ENCODE results near the gene MTFR1L.

Gene MTFR1L

DNA sequence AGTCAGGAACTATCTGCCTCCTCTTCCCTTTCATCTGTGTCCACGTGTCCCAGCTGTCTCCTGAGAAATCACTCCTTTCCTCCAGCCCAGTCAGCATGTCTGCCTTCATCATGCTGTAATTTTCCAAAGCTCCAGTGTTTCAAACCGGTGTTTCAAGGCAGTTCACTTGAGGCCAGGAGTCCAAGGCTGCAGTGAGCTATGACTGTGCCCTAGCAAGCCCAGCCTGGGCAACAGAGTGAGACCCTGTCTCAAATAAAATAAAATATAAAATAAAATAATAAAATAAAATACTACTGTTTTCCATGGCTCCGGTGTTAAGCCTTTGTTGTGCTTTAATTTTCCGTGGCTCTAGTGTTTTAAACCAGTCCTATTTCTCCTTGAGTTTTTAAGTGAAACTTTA is 27.6 kb upstream of the MTFR1L start:
- DNase-seq: no peak

DNA sequence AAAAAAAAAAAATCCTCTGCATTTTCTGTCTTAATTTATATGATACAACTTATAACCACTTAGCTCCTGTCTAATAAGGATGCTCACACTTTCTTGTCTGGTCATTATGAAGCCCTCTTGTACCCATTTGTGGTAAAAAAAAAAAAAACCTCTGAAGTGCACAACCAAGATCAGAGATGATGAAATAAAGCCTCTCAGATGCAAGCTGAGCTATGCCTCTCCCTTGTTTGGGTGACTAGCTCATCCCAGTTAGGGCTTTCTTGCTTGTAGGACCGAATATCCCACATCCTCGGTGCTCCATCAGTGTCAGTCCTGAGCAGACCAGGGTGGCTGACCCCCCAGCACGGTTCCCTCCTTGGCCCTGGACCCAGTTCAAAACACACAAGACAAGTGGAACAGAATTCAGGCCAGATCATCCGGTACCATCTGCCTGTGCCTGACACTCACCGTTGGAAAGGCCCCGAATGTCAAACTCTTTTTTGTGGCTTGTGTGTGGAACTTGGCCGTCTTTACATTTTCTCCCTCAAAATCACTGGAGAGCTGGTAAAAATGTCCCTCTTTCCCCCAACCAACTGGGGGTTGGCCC is 26.1 kb upstream of the MTFR1L start:
- DNase-seq: no peak

DNA sequence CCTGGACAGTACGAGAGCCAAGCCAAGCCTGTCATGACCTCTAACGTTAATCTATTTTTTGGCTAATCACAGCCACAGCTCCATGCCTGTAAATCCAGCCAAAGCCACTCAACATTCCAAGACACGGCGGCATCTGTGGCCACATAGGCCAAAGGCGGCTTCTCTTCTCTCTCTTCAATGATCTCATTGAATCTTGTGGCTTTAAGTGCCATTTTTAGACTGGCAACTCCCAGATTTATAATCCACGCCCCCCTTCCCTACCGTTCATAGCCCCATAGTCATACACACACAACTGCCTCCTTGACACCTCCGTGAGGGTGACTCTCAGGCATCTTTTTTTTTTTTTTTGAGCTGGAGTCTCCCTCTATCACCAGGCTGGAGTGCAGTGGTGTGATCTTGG is 25.4 kb upstream of the MTFR1L start:
- DNase-seq: no peak

DNA sequence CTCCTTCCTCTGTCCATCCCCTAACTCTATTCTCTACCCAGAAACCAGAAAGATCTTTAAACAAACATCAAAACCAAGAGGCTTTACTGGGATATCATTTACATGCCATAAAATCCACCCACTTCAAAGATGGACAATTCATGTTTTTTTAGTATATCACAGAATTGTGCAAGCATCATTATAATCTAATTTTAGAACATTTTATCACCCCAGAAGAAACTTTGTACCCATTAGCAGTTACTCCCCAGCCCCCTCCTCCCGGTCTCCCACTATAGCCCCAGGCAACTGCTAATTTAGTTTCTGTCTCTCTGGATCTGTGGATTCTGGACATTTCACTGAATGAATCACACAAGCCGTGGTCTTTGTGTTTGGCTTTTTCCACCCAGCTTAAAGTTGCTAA is 24.5 kb upstream of the MTFR1L start:
- DNase-seq: no peak

DNA sequence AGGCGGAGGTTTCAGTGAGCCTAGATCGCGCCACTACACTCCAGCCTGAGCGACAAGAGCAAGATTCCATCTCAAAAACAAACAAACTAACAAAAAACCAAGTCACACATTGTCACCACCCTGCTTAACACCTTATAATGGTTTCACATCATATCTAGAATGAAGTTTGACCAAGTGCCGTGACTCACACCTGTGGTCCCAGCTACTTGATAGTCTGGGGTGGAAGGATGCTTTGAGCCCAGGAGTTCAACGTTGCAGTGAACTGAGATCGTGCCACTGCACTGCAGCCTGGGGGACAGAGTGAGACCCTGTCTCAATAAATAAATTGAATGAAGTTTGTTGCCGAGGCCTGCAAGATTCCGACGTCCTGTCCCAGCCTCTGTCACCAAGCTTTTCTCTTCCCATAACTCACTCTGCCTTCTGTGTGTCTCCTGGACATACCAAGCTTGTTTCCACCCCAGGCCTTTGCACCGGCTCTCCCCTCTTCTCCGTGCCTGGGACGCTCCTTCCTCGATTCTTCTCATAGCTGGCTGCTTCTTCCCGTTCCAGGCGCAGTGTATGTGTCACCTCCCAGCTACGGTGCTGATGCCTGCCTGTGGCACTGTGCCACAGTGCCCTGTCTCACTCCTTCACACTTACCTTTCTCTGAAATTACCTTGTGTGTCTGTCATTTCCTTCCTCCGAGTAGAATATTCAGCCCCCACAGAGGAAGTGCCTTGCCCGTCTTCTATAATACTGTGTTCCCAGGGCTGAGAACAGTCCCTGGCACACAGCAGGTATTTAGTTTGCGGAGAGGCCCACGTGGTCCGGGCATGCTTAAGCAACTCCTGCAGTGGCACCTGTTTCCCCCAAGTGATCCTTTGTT is 23.6 kb upstream of the MTFR1L start:
- no peak for DNase-seq

DNA sequence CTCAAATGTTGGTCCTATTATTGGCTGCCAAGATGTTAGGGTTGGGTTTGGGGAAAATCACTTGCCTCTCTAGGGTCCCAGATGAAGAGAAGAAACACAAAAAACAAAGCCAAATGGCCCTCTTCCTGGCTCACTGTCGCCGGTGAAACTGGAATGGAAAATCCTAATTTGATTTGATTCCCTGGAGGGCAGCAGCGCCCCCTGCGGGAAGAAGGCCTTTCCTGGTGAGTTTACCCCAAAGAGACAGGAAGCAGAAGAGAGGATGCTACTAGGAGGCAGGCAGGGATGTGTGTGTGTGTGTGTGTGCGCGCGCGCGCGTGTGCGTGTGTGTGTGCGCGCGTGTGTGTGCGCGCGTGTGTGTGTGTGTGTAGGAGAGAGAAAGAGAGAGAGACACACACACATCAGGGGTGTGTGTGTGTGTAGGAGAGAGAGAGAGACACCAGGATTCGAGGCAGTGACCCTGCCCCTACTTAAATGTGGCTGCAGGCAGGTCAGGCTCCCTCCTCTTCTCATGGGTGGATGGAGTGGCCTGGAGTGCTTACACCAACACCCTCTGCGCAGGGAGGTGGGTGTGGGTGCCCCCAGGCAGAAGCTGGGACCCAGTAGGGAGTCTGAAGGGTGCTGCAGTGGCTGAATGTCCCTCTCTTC is 22.8 kb upstream of the MTFR1L start:
- peak; percentile 90 for DNase-seq

DNA sequence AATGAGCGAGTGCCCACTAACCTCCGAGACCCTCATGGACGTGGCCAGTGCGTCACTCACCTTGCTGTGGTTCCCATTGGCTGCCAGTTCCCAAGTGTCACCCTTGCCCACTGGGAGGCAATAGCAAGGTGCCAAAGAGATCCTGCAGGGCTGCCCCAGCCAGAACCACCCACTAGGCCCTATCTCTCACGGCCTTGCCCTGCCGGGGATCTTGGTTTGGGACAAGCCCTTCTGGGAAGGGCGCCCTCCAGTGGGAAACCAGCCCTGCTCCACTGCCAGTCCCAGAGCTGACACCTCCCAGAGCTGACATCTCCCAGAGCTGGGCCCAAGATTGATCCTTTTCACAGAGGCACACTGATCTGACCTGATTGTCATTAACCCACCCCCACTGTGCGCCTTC is 21.8 kb upstream of the MTFR1L start:
- peak; percentile 77 for DNase-seq

DNA sequence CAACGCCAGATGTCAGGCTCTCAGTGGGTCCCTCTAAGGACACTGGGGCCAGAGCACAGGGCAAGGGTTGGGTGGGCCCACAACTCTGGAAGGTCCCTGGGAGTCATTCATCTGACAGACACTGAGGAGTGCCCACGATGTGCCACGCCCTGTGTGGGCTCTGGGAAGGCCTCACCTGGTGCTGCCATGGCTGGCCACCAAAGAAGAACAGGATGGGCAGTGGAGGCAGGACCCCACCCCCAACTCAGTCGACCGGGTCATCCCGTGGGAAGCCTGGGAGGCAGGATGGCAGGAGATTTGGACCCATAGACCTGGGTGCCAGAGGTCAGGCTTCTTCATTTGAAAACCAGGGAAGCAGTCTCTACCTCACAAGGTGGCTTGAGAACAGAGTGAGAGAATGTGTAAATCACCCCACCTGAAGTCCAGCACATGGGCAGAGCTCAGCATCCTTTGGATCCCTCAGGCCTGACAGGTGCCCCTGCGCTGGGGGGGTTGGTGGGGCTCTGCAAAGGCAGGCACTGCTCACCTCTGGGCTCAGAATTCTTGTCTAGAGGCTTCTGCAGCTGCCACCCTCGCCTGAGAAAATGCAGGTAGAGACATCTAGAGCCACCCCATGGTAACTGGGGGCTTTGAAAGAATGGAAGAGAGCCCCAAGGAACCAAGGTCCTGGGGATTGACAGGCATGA is 20.9 kb upstream of the MTFR1L start:
- no peak for DNase-seq

DNA sequence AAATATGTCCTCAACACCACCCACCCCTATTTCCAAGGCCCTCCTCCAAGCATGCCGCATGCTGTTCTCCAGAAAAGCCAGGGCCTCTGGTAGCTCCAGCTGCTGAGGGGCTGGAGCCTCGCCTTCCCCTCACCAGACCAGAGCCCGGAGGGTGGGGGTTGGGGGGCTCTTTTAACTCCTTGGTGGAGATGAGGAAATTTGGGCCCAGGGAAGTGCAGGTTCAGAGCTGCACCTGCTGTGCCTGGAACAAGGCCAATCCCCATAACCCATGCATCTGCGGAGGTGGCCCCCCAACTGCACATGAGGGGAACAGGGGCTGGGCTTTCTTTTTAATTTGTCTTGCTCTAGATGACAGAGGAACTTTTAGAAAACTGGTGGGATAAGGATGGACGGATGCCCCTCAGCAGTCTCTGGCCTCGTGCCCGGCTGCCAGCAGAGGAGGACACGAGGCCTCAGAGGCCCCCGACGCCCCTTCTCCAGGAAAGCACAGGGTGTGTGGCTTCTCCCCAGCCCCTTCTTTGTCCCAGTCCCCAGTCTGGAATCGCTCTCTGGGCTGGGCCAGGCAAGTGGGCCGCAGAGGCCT is 20.3 kb upstream of the MTFR1L start:
- no peak for DNase-seq

DNA sequence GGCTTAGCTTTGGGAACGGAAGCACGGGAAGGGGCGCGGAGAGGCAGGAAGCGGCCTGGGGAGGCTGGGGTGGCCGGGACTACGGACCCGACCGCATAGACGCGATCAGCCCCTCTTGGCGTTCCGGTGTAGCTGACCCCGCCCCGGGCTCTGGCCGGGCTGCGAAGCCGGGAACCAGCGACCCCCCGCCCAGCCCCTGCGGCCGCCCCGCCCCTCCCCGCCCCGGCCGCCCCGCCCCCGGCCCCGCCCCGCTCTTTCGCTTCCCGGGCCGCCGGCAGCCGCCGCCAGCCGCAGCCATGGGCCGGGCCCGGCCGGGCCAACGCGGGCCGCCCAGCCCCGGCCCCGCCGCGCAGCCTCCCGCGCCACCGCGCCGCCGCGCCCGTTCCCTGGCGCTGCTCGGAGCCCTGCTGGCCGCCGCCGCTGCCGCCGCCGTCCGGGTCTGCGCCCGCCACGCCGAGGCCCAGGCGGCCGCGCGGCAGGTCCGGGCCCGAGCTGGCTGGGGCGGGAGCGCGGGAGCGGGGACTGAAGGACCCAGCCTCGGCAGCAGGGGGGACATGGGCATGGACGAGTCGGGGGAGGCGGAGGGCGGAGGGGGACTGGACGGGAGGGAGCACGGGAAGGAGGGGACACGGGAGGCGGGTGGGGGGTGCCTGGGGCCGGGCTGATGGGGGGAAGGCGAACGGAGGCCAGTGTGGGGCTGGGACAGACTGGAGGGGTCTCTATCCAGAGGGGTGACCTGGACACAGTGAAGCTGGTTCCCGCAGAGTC is 19.6 kb upstream of the MTFR1L start, which contains the start of gene SELENON:
Gene SELENON, plus strand, starts transcription at position 259 of the 768 bp plus-strand sequence. Its CDS starts 38 bp downstream, at position 297.
- DNase-seq: peak; percentile 75

DNA sequence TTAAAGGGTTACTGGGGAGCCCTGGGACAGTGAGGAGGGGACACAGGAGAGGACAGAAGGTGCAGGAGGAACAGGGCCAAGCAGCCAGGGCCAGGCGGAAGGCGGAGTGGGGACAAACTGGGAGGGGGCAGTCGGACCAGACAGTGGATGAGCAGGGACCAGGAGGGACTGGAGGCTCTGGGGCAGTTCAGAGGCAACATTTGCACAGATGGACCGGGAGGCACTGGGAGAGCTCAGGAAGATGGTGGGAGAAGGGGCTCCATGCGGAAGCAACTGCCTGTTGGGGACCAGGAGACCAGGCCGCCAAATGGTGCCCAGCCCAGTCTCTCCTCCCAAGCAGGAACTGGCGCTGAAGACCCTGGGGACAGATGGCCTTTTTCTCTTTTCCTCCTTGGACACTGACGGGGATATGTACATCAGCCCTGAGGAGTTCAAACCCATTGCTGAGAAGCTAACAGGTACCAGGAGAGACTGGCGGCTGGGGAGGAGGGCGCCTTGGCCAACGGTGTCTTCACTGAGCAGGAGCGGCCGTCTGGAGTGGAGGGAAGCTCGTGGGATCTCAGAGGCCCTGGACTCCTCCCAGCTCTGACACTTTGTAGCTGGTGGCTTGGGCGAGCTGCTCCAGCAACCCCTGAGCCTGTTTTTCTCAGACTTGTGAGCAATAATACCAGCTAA is 18.9 kb upstream of the MTFR1L start:
- DNase-seq: no peak

DNA sequence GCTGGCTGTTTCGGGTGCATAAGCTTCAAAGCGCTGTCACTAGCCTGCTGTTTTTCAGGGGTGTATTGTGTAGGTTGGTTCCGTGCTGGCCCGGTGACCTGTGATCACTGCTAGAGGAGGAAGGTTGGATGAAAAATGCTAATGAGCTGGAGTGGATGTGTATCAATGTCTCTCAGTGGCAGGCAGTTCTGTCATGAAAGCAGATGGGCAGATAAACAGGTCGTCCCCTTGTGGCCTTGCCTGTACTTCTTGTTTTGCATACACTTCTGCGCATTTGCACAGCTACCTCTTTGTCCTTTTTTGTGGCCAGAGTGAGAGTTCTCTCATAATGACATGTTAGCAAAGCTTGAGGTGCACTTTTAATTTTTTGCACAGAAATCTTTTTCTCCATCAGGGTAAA is 16.8 kb upstream of the MTFR1L start:
- DNase-seq: peak; percentile 75

DNA sequence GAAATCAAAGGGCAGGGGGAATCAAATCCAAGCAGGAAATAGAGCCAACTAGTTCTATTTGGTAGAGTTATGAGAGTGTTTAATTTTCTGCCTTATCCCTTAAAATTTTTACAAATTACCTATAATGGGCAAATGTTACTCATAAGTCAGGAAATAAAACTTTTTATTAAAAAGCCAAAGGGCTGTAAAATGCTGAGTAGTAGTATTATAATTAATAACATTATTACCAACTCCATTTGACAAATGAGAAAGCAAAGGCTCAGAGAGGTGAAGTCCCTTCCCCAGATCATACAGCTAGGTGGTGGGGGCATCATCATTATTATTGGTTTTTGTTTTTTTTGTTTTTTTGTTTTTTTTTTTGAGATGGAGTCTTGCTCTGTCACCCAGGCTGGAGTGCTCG is 16.4 kb upstream of the MTFR1L start:
- DNase-seq: no peak

DNA sequence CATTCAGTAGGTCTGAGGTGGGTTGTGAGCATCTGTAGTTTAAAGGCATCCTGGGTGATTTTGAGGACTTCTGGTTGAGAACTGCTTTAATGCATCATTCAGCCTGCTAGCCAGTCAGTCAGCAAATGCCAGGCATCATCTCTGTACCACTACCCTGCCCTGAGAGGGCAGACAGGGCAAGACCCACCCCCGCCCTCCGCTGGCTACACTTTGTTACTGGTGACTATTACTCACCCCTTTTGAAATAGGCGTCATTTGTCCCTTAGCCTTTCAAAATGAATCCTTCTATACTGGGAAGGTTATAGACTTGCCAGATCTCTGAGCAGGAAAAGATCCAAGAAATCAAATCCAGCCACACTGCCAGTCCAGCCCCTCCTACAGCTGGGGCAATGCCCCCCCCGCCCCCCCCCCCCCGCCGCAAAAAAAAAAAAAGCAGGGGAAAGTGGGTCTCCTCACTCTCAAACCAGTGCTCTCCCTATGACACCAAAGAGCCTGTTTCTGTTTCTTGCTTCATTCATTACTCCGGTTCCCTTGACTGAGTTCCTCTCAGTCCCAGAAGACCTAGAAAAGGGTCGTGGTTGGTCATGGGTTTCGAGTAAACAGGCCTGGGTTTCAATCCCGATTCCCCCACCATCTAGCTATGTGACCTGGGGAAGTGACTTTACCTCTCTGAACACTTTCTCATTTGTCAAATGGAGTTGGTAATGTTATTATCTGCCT is 15.3 kb upstream of the MTFR1L start:
- DNase-seq: no peak

DNA sequence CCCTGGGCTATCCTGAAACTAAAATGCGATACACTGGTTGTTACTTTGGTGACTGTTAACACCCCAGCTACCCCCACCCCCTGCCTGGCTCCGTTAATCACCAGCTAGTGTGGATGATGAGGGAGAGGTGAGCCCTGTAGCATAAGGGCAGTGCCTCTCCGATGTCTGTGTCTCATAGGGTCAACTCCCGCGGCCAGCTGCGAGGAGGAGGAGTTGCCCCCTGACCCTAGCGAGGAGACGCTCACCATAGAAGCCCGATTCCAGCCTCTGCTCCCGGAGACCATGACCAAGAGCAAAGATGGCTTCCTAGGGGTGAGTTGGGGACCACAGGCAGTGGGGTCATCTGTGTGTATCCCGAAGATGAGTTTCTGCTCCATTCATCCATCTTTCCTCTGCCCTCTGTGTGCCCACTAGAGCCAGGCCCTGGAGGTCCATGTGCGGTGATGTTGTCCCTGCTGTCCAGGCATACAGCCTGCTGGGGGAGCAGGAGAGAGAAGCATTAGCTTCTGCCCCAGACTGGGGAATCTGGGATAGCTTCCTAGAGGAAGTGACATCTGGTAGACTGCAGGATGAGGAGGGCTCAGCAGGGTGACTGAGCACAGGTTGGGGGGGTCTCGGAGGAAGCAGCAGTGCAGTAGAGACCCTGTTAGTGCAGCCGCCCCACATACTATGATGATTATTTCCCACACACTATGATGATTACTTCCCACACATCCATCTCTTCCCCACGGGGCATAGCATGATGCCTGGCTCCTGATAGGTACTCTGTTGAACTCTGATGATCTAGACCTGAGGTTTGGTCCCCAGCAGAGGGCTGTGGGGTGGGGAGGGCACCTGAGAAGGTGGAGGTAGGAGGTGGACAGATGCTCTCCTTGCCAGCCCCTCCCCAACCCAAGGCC is 14.5 kb upstream of the MTFR1L start:
- no peak for DNase-seq

DNA sequence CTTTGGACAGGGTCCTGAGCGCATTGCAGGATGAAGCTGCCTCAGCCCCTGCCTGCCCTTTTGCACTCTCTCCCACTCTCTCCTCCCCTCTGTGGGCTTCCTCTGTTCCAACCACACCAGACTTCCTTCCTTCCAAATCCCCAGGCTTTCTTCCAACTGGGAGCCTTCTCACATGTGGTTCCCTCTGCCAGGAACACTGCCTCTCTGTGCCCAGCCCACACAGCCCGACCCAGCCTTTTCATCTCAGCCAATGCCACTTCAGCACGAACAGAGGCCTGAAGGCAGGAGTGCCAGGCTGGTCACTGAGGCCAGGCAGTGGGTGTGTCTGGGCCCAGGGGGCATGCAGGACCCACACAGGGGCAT is 13.9 kb upstream of the MTFR1L start:
- DNase-seq: no peak

DNA sequence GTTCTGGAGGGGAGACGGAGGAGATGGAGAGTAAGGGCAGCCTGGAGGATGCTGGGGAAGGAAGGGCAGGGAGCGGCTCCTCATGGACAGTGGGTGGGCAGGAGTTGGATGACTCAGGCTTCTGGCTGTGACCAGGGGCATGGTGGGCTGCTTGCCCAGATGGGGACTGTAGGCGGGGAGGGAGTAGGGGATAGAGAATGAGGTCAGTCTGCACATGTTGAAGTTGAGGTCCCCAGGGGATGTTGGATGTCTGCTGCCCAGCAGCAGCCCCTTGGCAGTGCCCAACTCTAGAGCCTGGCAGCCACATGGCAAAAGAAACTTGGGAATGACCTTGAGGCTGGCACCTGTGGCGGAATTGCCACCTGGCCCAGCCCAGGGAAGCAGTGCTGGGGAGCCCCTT is 13.3 kb upstream of the MTFR1L start:
- no peak for DNase-seq

DNA sequence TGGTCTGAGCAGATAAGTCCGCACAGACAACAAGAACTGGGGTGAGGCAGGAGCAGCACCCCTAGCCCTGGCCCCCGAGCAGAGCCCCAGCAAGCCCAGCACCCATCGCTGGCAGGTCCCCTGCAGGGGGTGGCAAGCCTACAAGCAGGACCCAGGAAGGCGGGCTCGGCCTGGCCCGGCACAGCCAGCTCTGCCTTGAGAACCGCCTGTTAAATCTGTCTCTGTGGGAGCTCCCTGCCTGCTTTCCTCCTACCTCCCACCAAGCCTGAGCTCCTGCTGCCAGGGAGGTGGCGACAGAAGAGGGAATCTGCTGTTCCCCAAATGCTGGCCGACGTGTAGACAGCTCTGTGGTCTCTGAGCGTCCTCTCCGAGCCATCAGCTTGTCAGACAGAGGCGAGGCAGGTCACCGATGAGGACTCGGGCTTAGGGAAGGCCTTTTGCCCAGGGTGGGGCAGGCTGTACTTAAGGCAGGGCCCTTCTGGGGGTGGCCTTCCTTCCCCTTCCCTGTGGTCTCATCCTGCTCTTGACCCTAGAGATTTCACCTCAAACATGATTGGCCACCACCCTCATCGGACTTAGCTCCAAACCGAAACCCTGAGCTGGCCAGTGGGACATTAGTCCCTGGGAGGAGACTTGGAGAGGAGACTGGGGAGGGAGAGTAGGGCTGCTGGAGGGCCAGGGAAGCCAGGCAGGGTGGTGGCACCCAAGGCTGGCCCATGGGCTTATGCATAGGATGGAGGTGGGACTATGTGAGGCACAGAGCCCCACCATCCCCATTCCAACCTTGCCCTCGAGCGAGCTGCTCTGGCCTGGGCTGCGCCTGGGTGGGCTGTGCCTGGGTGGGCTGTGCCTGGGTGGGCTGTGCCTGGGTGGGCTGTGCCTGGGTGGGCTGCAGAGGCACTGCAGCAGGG is 12.0 kb upstream of the MTFR1L start:
- DNase-seq: no peak

Measured in hematopoietic multipotent progenitor cell treated with erythropoietin and hydrocortisone succinate and interleukin-3 and kit ligand, for 4 days (in vitro differentiated cells).